Adrenal gland (tissue), 19 donors: ENCODE measurements around the gene RELA. TPM values are rescaled to one million over a fixed set of nuclear protein-coding genes. Genes with fewer than 3 reads are reported as not detected.
A peak's percentile ranks its signal among the peaks of the same experiment; 100 is the strongest.

ENCODE experiments used
- DNase-seq, 7 donors: peaks; one replicate each; pipeline ENCODE4 v3.0.0-alpha.2; 2019 to 2020
- H3K27ac ChIP-seq, 5 donors: fragments of 200-600 bp; sonication (generic) in 4 of 5; 1 replicate in 3 of 5; 2 replicates in 2 of 5; pipeline versions ENCODE4 v1.5.1 to v1.8.0; 2016 to 2020; ENCODE audit warnings: mild to moderate bottlenecking in 1 of 5
- H3K27me3 ChIP-seq: fragments of 200-600 bp; 2 replicates; pipeline ENCODE4 v1.8.0; 2021
- H3K36me3 ChIP-seq, 2 donors: fragments of 200-600 bp; replicated peaks in 1 of 2; 1 replicate in 1 of 2; 2 replicates in 1 of 2; pipeline versions ENCODE4 v1.5.1 to v1.8.0; 2018 to 2022
- H3K4me1 ChIP-seq, 2 donors: fragments of 200-600 bp; replicated peaks in 1 of 2; 1 replicate in 1 of 2; 2 replicates in 1 of 2; pipeline versions ENCODE4 v1.5.1 to v1.8.0; 2018 to 2021
- H3K4me3 ChIP-seq, 4 donors: fragments of 200-600 bp; sonication (generic) in 3 of 4; one replicate each; pipeline ENCODE4 v1.5.1; 2016 to 2018
- H3K9me3 ChIP-seq, 3 donors: fragments of 200-600 bp; sonication (generic) in 1 of 3; replicated peaks in 1 of 3; 1 replicate in 2 of 3; 2 replicates in 1 of 3; pipeline versions ENCODE4 v1.5.1 to v1.8.0; 2016 to 2021
- POLR2A ChIP-seq, 2 donors: fragments of 450-650 bp; IDR thresholded peaks; one replicate each; pipeline ENCODE4 v1.6.1; 2017; ENCODE audit warnings: antibody characterized with exemption in 2 of 2, mild to moderate bottlenecking in 2 of 2, moderate library complexity in 1 of 2
- WGBS, 4 donors: extraction: QIAGEN DNeasy Blood & Tissue Kit in 2 of 4; methylation state at CpG; one replicate each; pipeline versions ENCODE4 v1.1.5 to v1.1.7; 2013 to 2017; 5-methylcytosine and 5-hydroxymethylcytosine counted together
- intact Hi-C, 2 donors: fragments of 100-400 bp; cut with DNase I; formaldehyde crosslinking; loops; one replicate each; pipeline versions ENCODE4 v1.14.1 to v1.15.0; 2022 to 2023
- long read RNA-seq, 10 donors: library from polyadenylated mRNA in 3 of 10; unstranded in 2 of 10; stranded (forward) in 1 of 10; transcript quantifications; one replicate each; pipeline ENCODE4 v2.0.0 and lab custom pipeline, GENCODE V29; 2021 to 2026
- polyA plus RNA-seq, 3 donors: library from polyadenylated mRNA; stranded (reverse); fragments of 200-250 nt in 2 of 3; fragments of 350-450 nt in 1 of 3; fragmentation: Illumina TruSeq in 1 of 3; extraction: RNeasy Lipid Tissue Mini Kit (QIAGEN cat#74804) in 1 of 3; gene quantifications; one replicate each; pipeline ENCODE4 v1.2.3, GENCODE V29; 2013 to 2014
- total RNA-seq, 9 donors: library from RNA; depleted of rRNA in 4 of 9; stranded (reverse); fragments of >200 nt in 4 of 9; fragments of 120-200 nt in 1 of 9; fragmentation: NEBNext Ultra II Directional in 1 of 9; extraction: Animal tissue kit (Norgen Biotek cat#: 25700) in 1 of 9; gene quantifications; one replicate each; pipeline versions ENCODE4 v1.1.0 to v1.2.4, GENCODE V29; 2013 to 2023
- TF ChIP-seq, protein P1 (sequence below), 6 experiments: fragments of 450-650 bp in 4 of 6; fragments of 200-600 bp in 2 of 6; sonication (generic) in 1 of 6; IDR thresholded peaks; 1 replicate in 5 of 6; 2 replicates in 1 of 6; pipeline versions ENCODE4 v1.5.1 to v1.8.0; 2016 to 2021; ENCODE audit warnings: antibody characterized with exemption in 6 of 6, mild to moderate bottlenecking in 2 of 6, moderate library complexity in 1 of 6
- donor health status: healthy with polysubstance abuse.
- donor health status: Bipolar disorder and iron deficiency.
- donor health status: DM: yes; HTN: yes; CAD: no.
- donor health status: DM: no; HTN: no; CAD: no.
- donor health status: DM: no; HTN: no; CAD: no.
- donor health status: DM: yes; HTN: yes; CAD: no.

The RELA gene
- total RNA-seq (10 to 100 TPM; 19.3 to 76.2 (median 69.5) TPM), polyA plus RNA-seq (10 to 100 TPM; 38.2 to 64.6 (median 46.7) TPM)
- long read RNA-seq, donor 1, partial matches to known transcripts: 0 of 3 reads
- long read RNA-seq, donor 1, other reads (novel, unspliced or antisense): 0 of 3 reads
- long read RNA-seq, donor 2, partial matches to known transcripts: 0 of 4 reads
- long read RNA-seq, donor 2, other reads (novel, unspliced or antisense): 0 of 4 reads
- long read RNA-seq, donor 3, partial matches to known transcripts: 0 of 4 reads
- long read RNA-seq, donor 3, other reads (novel, unspliced or antisense): 0 of 4 reads
- long read RNA-seq, donor 4, partial matches to known transcripts: 4 of 8 reads
- long read RNA-seq, donor 4, other reads (novel, unspliced or antisense): 0 of 8 reads
- long read RNA-seq, donor 5, transcript RELA-202 (11 exons, 2,700 nt): major isoform, 64 of 85 reads
- long read RNA-seq, donor 5, partial matches to known transcripts: 16 of 85 reads
- long read RNA-seq, donor 5, other reads (novel, unspliced or antisense): 3 of 85 reads
- long read RNA-seq, donor 6, partial matches to known transcripts: 6 of 7 reads
- long read RNA-seq, donor 6, other reads (novel, unspliced or antisense): 1 of 7 reads
- long read RNA-seq, donor 7, partial matches to known transcripts: 0 of 2 reads
- long read RNA-seq, donor 7, other reads (novel, unspliced or antisense): 0 of 2 reads
- long read RNA-seq, donor 8, transcript RELA-202 (11 exons, 2,700 nt): major isoform, 8 of 11 reads
- long read RNA-seq, donor 8, partial matches to known transcripts: 0 of 11 reads
- long read RNA-seq, donor 8, other reads (novel, unspliced or antisense): 0 of 11 reads
- long read RNA-seq, donor 9, partial matches to known transcripts: 0 of 7 reads
- long read RNA-seq, donor 9, other reads (novel, unspliced or antisense): 0 of 7 reads
- long read RNA-seq, donor 10, partial matches to known transcripts: 0 of 5 reads
- long read RNA-seq, donor 10, other reads (novel, unspliced or antisense): 0 of 5 reads

DNA sequence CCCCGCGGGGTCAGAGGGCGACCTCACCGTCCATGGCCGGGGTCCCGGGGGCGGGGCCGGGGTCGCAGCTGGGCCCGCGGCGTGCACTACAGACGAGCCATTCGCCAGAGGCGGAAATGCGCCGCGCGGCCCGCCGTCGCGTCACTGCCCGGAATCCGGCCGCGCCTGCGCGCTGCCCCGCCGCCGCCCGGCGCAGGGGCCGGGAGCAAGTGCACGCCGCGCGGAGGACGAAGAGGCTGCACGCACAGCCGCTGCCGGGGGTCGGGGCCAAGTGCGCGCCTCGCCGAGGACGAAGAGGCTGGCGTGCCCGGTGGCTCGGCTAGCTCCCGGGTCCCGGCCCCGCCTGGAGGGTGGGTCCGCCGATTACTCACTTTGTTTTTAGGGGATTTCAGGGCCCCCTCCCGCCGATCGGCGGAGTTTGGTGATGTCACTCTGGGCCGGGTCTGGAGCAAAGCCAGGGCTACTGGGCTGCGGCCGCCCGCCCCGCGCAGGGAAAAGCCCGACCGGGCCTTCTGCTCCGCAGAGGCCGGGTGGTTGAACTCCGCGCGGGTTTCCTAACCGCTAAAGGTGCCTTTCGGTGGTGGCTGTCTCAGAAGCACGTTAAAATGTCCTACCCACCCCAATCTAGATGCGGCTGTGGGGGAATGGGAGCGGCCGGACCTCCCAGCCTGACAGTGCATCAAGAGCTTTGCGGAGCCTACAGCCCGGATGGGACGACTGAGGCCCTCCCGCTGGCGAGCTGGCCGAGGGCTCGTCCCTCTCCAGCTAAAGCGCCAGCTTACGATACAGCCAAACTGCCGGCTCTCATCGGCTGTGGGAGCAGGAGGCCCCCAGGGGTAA, at the start of gene RELA:
Gene RELA (minus strand): TSS at position 118 of the 840 bp plus-strand sequence. CDS start 84 bp downstream, at position 34.
- peak within 1 kb of the TSS; percentile 94 to 100 (median 98) for H3K27ac ChIP-seq
- intact Hi-C loops: no loop called here
- TF ChIP-seq POLR2A (IDR thresholded peaks at IDR 0.05): peak; percentile 78 to 90
- TF ChIP-seq, protein P1, sequence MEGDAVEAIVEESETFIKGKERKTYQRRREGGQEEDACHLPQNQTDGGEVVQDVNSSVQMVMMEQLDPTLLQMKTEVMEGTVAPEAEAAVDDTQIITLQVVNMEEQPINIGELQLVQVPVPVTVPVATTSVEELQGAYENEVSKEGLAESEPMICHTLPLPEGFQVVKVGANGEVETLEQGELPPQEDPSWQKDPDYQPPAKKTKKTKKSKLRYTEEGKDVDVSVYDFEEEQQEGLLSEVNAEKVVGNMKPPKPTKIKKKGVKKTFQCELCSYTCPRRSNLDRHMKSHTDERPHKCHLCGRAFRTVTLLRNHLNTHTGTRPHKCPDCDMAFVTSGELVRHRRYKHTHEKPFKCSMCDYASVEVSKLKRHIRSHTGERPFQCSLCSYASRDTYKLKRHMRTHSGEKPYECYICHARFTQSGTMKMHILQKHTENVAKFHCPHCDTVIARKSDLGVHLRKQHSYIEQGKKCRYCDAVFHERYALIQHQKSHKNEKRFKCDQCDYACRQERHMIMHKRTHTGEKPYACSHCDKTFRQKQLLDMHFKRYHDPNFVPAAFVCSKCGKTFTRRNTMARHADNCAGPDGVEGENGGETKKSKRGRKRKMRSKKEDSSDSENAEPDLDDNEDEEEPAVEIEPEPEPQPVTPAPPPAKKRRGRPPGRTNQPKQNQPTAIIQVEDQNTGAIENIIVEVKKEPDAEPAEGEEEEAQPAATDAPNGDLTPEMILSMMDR (IDR thresholded peaks at IDR 0.05): peak in 2 of 6 experiments; percentile 7 to 27
- H3K36me3 ChIP-seq: peaks cover 0 to 33% of the 10 kb centered on the region in 2 donors
- H3K4me3 ChIP-seq: peak within 1 kb of the TSS; percentile 39 to 97 (median 83)
- peaks cover 10 to 22% of the 10 kb centered on the region in 2 donors for H3K4me1 ChIP-seq
- peak; percentile 92 to 96 (median 95) for DNase-seq
- WGBS, 4 donors: 0 to 1% (median 1%) methylated on average over 12 to 91 of the region's 91 CpGs
- H3K27me3 ChIP-seq: no peaks in the 10 kb centered on the region
- H3K9me3 ChIP-seq: no peaks in the 10 kb centered on the region

- Histone ChIP-seq H3K36me3 (peaks cover 0 to 39% of the 10 kb centered on the region in 2 donors), H3K9me3 (no peaks in the 10 kb centered on the region), H3K4me1 (peaks cover 7 to 15% of the 10 kb centered on the region in 2 donors), H3K4me3 (peak within 1 kb of the TSS; percentile 21 to 66 (median 54)), H3K27me3 (no peaks in the 10 kb centered on the region), H3K27ac (peak within 1 kb of the TSS; percentile 86 to 99 (median 99))
- intact Hi-C loops: loop anchor here in 1 of 2 donors (5.0 kb wide), 1 partner anchor 70 kb away; the partner anchor contains the start of gene AP5B1
- WGBS, 4 donors: 0 to 1% (median 1%) methylated on average over 31 to 65 of the region's 65 CpGs
- DNase-seq: peak; percentile 98 to 100 (median 99)
- TF ChIP-seq, protein P1 (IDR thresholded peaks at IDR 0.05): peak; percentile 93 to 100 (median 100)
- peak; percentile 81 to 87 for TF ChIP-seq POLR2A (IDR thresholded peaks at IDR 0.05)
These were observed 49.3 kb upstream of the RELA start, which contains the start of gene KAT5 for GRCh38 chr11:65711785-65712632. Gene KAT5, plus strand, starts transcription at chr11:65712252. Its CDS starts 16 bp downstream, at chr11:65712268.

DNA sequence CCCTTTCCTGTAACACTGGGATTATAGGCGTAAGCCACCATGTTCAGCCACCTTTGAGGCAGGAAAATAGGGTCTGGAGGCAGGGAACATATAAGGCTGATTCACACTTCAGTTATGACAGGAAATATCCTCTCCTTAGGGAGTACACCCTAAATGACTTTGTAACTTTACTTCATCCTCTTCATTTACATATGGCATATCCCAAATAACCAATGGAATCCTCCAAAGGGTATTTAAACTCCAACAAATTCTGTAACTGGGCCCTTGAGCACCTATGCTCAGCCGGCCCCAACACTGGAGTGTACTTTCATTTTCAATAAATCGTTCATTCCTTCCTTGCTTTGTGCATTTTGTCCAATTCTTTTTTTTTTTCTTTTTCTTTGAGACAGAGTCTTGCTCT, 47.7 kb upstream of the RELA start:
- H3K27me3 ChIP-seq: no peaks in the 10 kb centered on the region
- DNase-seq: no peak
- WGBS, 4 donors: 76 to 85% (median 83%) methylated on average over 3 of the region's 3 CpGs
- H3K9me3 ChIP-seq: no peaks in the 10 kb centered on the region
- H3K4me3 ChIP-seq: no peak overlapping the region
- H3K4me1 ChIP-seq: peaks cover 7 to 15% of the 10 kb centered on the region in 2 donors
- TF ChIP-seq, protein P1 (IDR thresholded peaks at IDR 0.05): no peak
- no peak for TF ChIP-seq POLR2A (IDR thresholded peaks at IDR 0.05)
- no peak overlapping the region for H3K27ac ChIP-seq
- peaks cover 0 to 23% of the 10 kb centered on the region in 2 donors for H3K36me3 ChIP-seq
- intact Hi-C loops: loop anchor here in 1 of 2 donors (5.0 kb wide), 1 partner anchor 72 kb away; the partner anchor contains the start of gene AP5B1
